ENCODE data around the gene DAPK1.

- TF ChIP-seq CTCF (IDR thresholded peaks at IDR 0.05) = no peak
- TF ChIP-seq POLR2A (IDR thresholded peaks at IDR 0.05) = no peak
- no peak for TF ChIP-seq EP300 (IDR thresholded peaks at IDR 0.05)
These were observed 58.4 kb downstream of the DAPK1 start for GRCh38 chr9:87556039-87556438.

Measured in stomach (tissue), 4 donors.